GM19455 (cell line): ENCODE measurements around the gene SLC18A2.
"Not testable (repeated sequence)": the region's sequence is repeated elsewhere in the genome, so short reads cannot be mapped to it uniquely, and the experiment has no call there.

Source experiments
- ATAC-seq: cut with Tn5 transposase; IDR thresholded peaks from one replicate; pipeline ENCODE4 v1.9.1; 2021; ENCODE audit not compliant: unreplicated experiment

SLC18A2 gene

GRCh38 chr10:117262291-117262902 lies 21.5 kb downstream of the SLC18A2 start:
- no peak for ATAC-seq

- ATAC-seq, result no peak
Observed at GRCh38 chr10:117262903-117263293, 22.0 kb downstream of the SLC18A2 start.

DNA sequence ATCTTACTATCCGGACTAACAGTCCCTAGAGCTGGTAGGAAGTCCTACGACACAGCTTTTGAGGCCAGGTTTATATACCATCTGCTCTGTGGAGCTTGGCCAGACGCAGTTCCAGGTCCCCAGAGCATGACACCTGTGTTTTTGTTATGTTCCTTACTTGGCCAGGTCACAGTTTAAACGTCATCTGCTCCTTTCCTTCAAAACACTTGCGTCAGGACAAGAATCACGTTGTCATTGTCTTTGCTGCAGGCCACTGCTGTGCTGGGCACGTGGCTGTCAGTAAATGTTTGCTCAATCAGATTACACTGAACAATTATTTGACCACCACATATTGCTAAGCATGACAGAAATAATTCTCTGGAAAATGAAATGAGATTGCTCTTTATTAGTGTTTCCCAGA lies 23.9 kb downstream of the SLC18A2 start:
- no peak for ATAC-seq

DNA sequence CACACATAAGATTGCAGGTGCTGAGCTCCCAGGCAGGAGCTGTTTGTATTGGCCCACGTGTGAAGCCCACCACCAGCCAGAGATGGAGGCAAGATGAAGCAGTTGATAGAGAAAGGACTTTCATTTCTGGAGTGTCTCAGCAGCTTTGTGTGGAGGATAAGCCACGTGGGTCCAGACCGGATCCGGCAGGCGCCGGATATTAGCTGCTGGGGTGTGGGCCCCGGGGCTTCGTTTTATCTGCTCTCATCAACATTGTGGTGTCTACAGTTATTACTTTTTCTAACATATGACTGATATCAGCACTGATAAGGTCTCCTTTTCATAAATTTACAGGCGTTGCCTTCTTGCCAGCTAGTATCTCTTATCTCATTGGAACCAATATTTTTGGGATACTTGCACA lies 25.5 kb downstream of the SLC18A2 start:
- no peak for ATAC-seq

- no peak for ATAC-seq
Observed at GRCh38 chr10:117266812-117267211, 25.9 kb downstream of the SLC18A2 start.

DNA sequence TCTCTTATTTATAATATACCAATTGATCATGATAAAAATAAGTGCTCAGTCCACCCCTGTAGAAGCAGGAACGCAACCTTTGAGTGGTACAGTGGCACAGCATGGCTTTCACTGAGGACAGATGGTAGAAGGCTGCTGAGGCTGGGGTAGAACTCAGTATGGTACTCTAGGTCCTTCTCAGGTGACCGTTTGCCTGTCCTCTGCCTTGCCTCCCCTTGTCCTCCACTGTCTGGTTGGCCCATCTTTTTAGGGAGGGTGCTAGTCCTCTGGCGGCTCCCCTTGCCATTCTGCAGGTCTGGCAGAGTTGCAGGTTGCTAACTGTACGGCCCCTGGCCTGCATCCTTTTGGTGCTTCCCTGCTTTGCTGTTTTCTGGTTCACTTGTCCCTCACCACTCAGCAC lies 27.3 kb downstream of the SLC18A2 start:
- ATAC-seq, result no peak

DNA sequence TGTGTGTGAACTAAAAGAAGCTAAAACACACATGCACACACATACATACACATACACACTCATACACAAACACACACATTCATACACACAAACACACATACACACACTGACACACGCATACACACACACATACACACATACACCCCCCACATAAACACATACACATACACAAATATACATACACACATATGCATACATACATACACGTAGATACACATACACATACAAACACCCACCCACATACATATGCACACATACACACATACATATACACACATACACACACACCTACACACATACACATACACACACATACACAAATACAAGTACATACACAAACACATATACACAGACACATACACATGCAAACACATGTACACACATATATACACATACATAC lies 28.0 kb downstream of the SLC18A2 start:
- ATAC-seq, result no peak

- no peak for ATAC-seq
Observed at GRCh38 chr10:117271427-117271826, 30.5 kb downstream of the SLC18A2 start.

DNA sequence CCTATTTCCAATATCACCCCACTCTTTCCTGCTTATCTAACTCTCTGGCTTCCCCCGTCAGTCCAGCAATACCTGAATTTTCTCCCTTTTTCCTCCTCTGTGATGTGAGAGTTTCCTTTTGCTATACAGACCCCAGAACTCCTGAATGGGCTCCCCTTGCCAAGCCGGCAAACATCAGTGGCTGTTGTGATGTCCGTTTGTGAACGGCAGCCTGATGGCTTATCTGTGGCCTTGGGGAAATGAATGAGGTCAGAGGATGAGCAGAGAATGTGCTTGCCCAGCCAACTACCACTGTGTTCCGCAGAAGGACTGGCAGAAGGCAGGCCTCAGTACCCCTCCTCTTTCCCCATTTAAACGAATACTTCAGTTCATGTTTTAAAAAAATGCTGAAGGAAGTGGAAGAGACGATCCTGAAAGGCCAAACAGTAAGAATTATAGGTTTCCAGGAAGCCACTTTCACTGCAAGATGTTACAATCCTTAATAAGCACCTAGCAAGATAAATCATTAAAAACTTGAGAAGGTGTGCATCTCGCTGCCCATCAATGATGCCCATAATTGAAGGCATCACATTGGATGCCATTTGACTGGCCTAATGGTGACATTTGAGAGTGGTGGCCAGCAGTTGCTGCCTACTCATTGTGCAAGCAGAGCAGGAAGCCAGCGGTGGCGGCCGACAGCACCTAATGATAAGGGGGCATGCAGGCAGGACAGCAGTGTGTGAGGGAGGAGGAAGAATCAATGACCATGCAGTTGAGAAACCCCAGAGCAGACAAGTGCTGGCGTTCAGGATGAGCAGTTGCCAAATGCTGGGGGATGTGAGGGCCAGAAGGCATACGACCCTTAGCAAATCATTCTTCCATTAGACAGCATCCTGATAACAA lies 31.5 kb downstream of the SLC18A2 start:
- ATAC-seq, result no peak

GRCh38 chr10:117273980-117274379 lies 33.1 kb downstream of the SLC18A2 start:
- ATAC-seq, result no peak

DNA sequence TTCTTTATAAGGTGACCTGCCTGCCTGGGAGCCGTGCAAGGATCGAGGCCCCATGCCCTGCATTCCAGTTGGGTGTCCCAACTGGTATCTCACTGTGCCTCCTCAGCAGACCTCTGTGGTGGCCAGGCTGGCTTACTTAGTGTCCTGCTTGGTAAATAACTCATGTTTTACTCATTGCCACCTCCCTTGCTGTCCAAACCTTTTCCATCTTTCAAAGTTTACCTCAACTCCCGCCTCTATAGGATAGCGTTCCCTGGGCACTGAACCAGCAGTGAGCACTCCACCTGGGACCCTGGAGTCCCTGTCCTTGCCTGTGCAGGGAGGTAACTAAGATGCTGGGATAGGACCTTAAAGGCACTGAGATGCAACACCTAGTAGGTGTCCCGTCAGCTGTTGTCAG lies 33.6 kb downstream of the SLC18A2 start:
- no peak for ATAC-seq

GRCh38 chr10:117275121-117275520 lies 34.2 kb downstream of the SLC18A2 start:
- ATAC-seq, result no peak

- ATAC-seq, result no peak
Observed at GRCh38 chr10:117277675-117278074, 36.8 kb downstream of the SLC18A2 start.

GRCh38 chr10:117284716-117285494 lies 44.0 kb downstream of the SLC18A2 start:
- ATAC-seq, result no peak

- not testable (repeated sequence) for ATAC-seq
Observed at GRCh38 chr10:117290872-117291271, 50.0 kb downstream of the SLC18A2 start.

- no peak for ATAC-seq
Observed at GRCh38 chr10:117294039-117294645, 53.2 kb downstream of the SLC18A2 start.

GRCh38 chr10:117294735-117295134 lies 53.8 kb downstream of the SLC18A2 start:
- no peak for ATAC-seq

GRCh38 chr10:117298219-117298618 lies 57.3 kb downstream of the SLC18A2 start:
- ATAC-seq, result no peak

- ATAC-seq, result no peak
Observed at GRCh38 chr10:117299435-117299834, 58.5 kb downstream of the SLC18A2 start.

DNA sequence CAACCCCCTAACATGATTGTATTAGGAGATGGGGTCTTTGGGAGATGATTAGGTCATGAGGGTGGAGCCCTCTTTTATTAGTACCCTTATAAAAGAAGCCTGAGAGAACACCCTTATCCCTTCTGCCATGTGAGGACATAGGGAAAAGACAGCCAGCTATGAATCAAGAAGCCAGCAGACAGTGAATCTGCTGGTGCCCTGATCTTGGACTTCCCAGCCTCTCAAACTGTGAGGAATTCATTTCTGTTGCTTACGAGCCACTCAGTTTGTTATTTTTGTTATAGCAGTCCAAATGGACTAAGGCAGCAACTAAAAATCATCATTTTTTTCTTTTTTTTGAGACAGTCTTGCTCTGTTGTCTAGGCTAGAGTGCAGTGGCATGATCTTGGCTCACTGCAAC lies 59.8 kb downstream of the SLC18A2 start:
- ATAC-seq, result no peak

DNA sequence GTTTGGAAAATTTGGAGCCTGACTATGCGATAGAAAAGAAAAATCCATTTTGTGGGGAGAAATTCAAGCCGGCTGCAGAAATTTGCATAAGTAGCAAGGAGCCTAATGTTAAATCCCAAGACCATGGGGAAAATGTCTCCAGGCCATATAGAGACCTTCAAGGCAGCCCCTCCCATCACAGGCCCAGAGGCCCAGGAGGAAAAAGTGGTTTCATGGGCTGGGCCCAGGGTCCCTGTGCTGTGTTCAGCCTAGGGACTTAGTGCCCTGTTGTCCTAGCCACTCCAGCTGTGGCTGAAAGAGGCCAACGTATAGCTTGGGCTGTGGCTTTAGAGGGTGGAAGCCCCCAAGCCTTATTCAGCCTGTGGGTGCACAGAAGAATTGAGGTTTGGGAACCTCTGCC lies 62.5 kb downstream of the SLC18A2 start:
- ATAC-seq, result not testable (repeated sequence)
